Hepatocyte (in vitro differentiated cells): Measurements from ENCODE around the gene SYNPR.

Experiments
- EZH2 ChIP-seq: fragments of 200-600 bp; sonication (generic); IDR thresholded peaks from 2 replicates; pipeline ENCODE4 v1.6.1; 2016; ENCODE audit warnings: antibody characterized with exemption, mild to moderate bottlenecking, borderline replicate concordance
- TF ChIP-seq, protein P1 (sequence below): fragments of 200-600 bp; sonication (generic); IDR thresholded peaks from 2 replicates; pipeline ENCODE4 v1.5.1; 2016; ENCODE audit warnings: antibody characterized with exemption, mild to moderate bottlenecking; ENCODE audit not compliant: poor library complexity

DNA sequence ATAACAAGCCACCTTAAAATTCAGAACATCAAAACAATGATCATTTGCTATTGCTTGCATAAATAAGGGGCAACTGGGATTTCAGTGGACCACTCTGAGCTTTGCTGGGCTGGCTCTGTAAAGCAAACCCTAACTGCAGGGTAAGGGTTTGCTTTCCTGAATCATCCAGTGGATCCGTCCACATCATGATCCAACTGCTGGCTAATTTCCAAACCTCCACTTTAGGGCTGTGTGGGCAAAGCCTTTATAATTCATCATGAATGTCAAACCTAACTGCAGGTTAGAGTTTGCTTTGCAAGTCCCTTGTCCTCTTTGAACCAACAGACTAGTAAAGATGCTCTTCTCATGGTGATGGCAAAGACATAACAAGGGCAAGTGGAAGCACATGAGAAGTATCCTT, 76.1 kb downstream of the SYNPR start:
- TF ChIP-seq, protein P1, sequence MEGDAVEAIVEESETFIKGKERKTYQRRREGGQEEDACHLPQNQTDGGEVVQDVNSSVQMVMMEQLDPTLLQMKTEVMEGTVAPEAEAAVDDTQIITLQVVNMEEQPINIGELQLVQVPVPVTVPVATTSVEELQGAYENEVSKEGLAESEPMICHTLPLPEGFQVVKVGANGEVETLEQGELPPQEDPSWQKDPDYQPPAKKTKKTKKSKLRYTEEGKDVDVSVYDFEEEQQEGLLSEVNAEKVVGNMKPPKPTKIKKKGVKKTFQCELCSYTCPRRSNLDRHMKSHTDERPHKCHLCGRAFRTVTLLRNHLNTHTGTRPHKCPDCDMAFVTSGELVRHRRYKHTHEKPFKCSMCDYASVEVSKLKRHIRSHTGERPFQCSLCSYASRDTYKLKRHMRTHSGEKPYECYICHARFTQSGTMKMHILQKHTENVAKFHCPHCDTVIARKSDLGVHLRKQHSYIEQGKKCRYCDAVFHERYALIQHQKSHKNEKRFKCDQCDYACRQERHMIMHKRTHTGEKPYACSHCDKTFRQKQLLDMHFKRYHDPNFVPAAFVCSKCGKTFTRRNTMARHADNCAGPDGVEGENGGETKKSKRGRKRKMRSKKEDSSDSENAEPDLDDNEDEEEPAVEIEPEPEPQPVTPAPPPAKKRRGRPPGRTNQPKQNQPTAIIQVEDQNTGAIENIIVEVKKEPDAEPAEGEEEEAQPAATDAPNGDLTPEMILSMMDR, result no peak
- TF ChIP-seq EZH2, result no peak
